ENCODE data around the gene GPR78.

The GPR78 gene

GRCh38 chr4:8590546-8590880 lies 10.3 kb downstream of the GPR78 start:
- no peaks in the 10 kb centered on the region for H3K36me3 Mint-ChIP-seq (ENCODE audit: low read depth)
- peaks cover 44% of the 10 kb centered on the region for H3K4me1 Mint-ChIP-seq
- H3K4me3 Mint-ChIP-seq = no peak overlapping the region
- H3K9me3 Mint-ChIP-seq = no peaks in the 10 kb centered on the region
- DNase-seq = no peak
- H3K27ac Mint-ChIP-seq = peak overlapping the region; percentile 4
- TF ChIP-seq, protein P1, sequence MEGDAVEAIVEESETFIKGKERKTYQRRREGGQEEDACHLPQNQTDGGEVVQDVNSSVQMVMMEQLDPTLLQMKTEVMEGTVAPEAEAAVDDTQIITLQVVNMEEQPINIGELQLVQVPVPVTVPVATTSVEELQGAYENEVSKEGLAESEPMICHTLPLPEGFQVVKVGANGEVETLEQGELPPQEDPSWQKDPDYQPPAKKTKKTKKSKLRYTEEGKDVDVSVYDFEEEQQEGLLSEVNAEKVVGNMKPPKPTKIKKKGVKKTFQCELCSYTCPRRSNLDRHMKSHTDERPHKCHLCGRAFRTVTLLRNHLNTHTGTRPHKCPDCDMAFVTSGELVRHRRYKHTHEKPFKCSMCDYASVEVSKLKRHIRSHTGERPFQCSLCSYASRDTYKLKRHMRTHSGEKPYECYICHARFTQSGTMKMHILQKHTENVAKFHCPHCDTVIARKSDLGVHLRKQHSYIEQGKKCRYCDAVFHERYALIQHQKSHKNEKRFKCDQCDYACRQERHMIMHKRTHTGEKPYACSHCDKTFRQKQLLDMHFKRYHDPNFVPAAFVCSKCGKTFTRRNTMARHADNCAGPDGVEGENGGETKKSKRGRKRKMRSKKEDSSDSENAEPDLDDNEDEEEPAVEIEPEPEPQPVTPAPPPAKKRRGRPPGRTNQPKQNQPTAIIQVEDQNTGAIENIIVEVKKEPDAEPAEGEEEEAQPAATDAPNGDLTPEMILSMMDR (IDR thresholded peaks at IDR 0.05) = no peak
- H3K27me3 Mint-ChIP-seq (ENCODE audit: low read depth, poor library complexity) = peaks cover 81% of the 10 kb centered on the region

GRCh38 chr4:8591114-8591513 lies 10.9 kb downstream of the GPR78 start:
- no peaks in the 10 kb centered on the region for H3K9me3 Mint-ChIP-seq
- TF ChIP-seq, protein P1 (IDR thresholded peaks at IDR 0.05) = no peak
- no peak overlapping the region for H3K27ac Mint-ChIP-seq
- H3K27me3 Mint-ChIP-seq (ENCODE audit: low read depth, poor library complexity) = peaks cover 75% of the 10 kb centered on the region
- no peak for DNase-seq
- peaks cover 44% of the 10 kb centered on the region for H3K4me1 Mint-ChIP-seq
- H3K36me3 Mint-ChIP-seq (ENCODE audit: low read depth) = no peaks in the 10 kb centered on the region
- H3K4me3 Mint-ChIP-seq = no peak overlapping the region

GRCh38 chr4:8591626-8592365 lies 11.6 kb downstream of the GPR78 start:
- Mint-ChIP-seq H3K27me3 (ENCODE audit: low read depth, poor library complexity) (peaks cover 68% of the 10 kb centered on the region), H3K4me3 (peak overlapping the region; percentile 28), H3K36me3 (ENCODE audit: low read depth) (no peaks in the 10 kb centered on the region), H3K4me1 (peaks cover 39% of the 10 kb centered on the region), H3K9me3 (no peaks in the 10 kb centered on the region), H3K27ac (no peak overlapping the region)
- TF ChIP-seq, protein P1 (IDR thresholded peaks at IDR 0.05) = no peak
- DNase-seq = no peak

DNA sequence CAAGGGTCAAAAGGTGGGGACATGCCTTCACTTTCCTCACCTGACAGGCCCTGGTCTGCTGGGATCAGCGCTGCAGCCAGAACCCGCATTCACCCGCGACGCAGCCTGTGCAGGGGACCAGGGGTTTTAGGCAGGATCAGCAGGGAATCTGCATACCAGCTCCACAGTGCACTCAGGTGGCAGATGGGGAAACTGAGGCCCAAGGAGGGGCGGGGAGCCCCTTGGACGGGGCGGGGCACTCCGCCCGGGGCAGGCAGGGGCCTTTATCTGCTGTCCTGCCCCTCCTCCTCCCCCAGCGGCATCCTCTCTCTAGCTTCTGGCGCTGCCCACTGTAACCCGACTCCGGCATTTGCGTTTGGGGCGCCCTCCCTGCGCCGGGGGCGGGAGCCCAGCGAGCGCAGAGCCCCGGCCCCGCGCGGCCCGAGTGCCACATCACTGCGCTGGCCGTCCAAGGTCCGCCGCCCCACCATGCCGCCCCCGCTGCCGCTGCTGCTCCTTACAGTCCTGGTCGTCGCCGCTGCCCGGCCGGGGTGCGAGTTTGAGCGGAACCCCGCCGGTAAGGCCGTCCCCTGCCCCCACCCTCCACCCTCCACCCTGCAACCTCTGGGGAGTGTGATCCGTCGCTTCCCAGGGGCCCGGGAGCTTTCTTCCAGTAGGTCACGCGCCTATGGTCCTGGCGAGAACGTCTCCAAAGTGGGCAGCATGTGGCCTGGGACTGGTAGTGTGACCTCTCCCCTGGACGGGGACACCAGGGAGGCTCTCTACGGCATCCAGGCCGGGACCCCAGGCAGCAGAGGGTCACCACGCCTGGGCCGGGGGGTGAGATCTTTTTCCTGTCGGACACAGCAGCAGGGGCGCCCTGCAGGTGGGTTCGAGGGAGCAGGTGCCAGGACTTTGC lies 12.4 kb downstream of the GPR78 start, which contains the start of gene CPZ:
Gene CPZ (plus strand): TSS at position 400 of the 898 bp plus-strand sequence. CDS start 69 bp downstream, at position 469.
- TF ChIP-seq, protein P1 (IDR thresholded peaks at IDR 0.05) = no peak
- peak; percentile 83 for DNase-seq
- Mint-ChIP-seq H3K27ac (no peak within 1 kb of the TSS), H3K9me3 (no peaks in the 10 kb centered on the region), H3K4me1 (peaks cover 39% of the 10 kb centered on the region), H3K4me3 (peak within 1 kb of the TSS; percentile 78), H3K27me3 (ENCODE audit: low read depth, poor library complexity) (peaks cover 62% of the 10 kb centered on the region), H3K36me3 (ENCODE audit: low read depth) (no peaks in the 10 kb centered on the region)

- H3K9me3 Mint-ChIP-seq = no peaks in the 10 kb centered on the region
- DNase-seq = peak; percentile 34
- H3K27me3 Mint-ChIP-seq (ENCODE audit: low read depth, poor library complexity) = peaks cover 58% of the 10 kb centered on the region
- no peaks in the 10 kb centered on the region for H3K36me3 Mint-ChIP-seq (ENCODE audit: low read depth)
- peaks cover 39% of the 10 kb centered on the region for H3K4me1 Mint-ChIP-seq
- H3K27ac Mint-ChIP-seq = no peak overlapping the region
- peak overlapping the region; percentile 78 for H3K4me3 Mint-ChIP-seq
- TF ChIP-seq, protein P1 (IDR thresholded peaks at IDR 0.05) = no peak
Observed at GRCh38 chr4:8593264-8594096, 13.3 kb downstream of the GPR78 start.
